ENCODE results near the gene PIMREG.
A peak's percentile ranks its signal among the peaks of the same experiment; 100 is the strongest.

- TF ChIP-seq POLR2A (IDR thresholded peaks at IDR 0.05) = no peak
- peak; percentile 64 to 79 for TF ChIP-seq CTCF (IDR thresholded peaks at IDR 0.05)
- TF ChIP-seq EP300 (IDR thresholded peaks at IDR 0.05) = no peak
Observed at GRCh38 chr17:6435968-6436367, 8.3 kb upstream of the PIMREG start.

All from suprapubic skin (tissue), 3 donors.